GM12891 (cell line): Measurements from ENCODE around the gene HMGN2.

ENCODE experiments used
- POLR2A ChIP-seq: IDR thresholded peaks from 2 replicates; pipeline ENCODE4 v1.6.1; 2011; ENCODE audit warnings: low read depth, low read length, control low read depth
- POU2F2 ChIP-seq: IDR thresholded peaks from 2 replicates; pipeline ENCODE4 v1.6.1; 2011; ENCODE audit warnings: low read depth, mild to moderate bottlenecking, control low read depth, low read length, moderate library complexity
- TAF1 ChIP-seq: IDR thresholded peaks from 2 replicates; pipeline ENCODE4 v1.6.1; 2011; ENCODE audit warnings: low read depth, low read length, control low read depth

- TF ChIP-seq POU2F2 = no peak
- TF ChIP-seq TAF1 = no peak
- no peak for TF ChIP-seq POLR2A
Observed at GRCh38 chr1:26521669-26522030, 49.4 kb downstream of the HMGN2 start.
